Measurements from ENCODE around the gene PARD3B. TPM values are rescaled to one million over a fixed set of nuclear protein-coding genes. Genes with fewer than 3 reads are reported as not detected.

The PARD3B gene
- total RNA-seq, 1 experiment from 2014 or later = 6.4 TPM

- Histone ChIP-seq H3K4ac (ENCODE audit: low read depth, low read length) (no peak overlapping the region), H3K79me1 (ENCODE audit: insufficient read depth, low read depth, low read length, poor library complexity, severe bottlenecking) (no peaks in the 10 kb centered on the region), H2BK20ac (ENCODE audit: low read depth, low read length, poor library complexity, severe bottlenecking) (no peak overlapping the region), H4K8ac (replicated peaks; ENCODE audit: insufficient read length, low read depth, low read length) (no peak overlapping the region), H2BK12ac (ENCODE audit: insufficient read length, low read depth, low read length) (no peak overlapping the region), H3K79me2 (ENCODE audit: insufficient read depth, low read length) (no peaks in the 10 kb centered on the region), H3K56ac (ENCODE audit: insufficient read length, low read depth, low read length) (no peak overlapping the region), H4K5ac (ENCODE audit: insufficient read length, low read depth, low read length) (no peak overlapping the region), H3K4me2 (ENCODE audit: insufficient read depth, insufficient read length, low read length) (no peak overlapping the region), H3K14ac (ENCODE audit: insufficient read depth, low read length) (no peak overlapping the region), H3K23me2 (ENCODE audit: insufficient read length, low read depth, low read length, poor library complexity, severe bottlenecking) (no peaks in the 10 kb centered on the region), H3K27me3 (ENCODE audit: insufficient read depth, low read length) (no peaks in the 10 kb centered on the region), H2BK15ac (ENCODE audit: low read depth, low read length) (no peak overlapping the region), H2AK5ac (ENCODE audit: insufficient read length, low read length) (no peak overlapping the region), H3T11ph (ENCODE audit: low read length) (no peak overlapping the region), H2BK120ac (ENCODE audit: low read depth, low read length, poor library complexity, severe bottlenecking) (no peak overlapping the region), H4K91ac (ENCODE audit: insufficient read length, low read depth, low read length) (no peak overlapping the region), H2AFZ (ENCODE audit: low read length) (no peak overlapping the region), H4K20me1 (ENCODE audit: control insufficient read depth, insufficient read depth, insufficient read length) (no peaks in the 10 kb centered on the region), H3K9me3 (ENCODE audit: control insufficient read depth, low read depth, low read length) (no peaks in the 10 kb centered on the region), H3K4me1 (ENCODE audit: insufficient read depth, low read length) (peaks cover 4% of the 10 kb centered on the region; the same call in 1 of the 2 replicates), H3K18ac (ENCODE audit: insufficient read length, low read depth, low read length) (no peak overlapping the region), H3K27ac (ENCODE audit: insufficient read length, low read depth, low read length) (no peak overlapping the region), H3K9ac (ENCODE audit: extremely low read depth, insufficient read length, low read length) (no peak overlapping the region), H2BK5ac (ENCODE audit: insufficient read length, low read length) (no peak overlapping the region), H3K23ac (ENCODE audit: insufficient read length, low read depth, low read length) (no peak overlapping the region)
- no peaks in the 10 kb centered on the region for H3K36me3 Mint-ChIP-seq (ENCODE audit: insufficient read depth in 1 of 3, low read depth in 3 of 3)
- no CpG with 5 or more reads among the region's 1 CpG for WGBS (ENCODE audit: extremely low coverage, insufficient read length, low lambda C conversion rate)
- no peaks in the 10 kb centered on the region for H3K9me3 Mint-ChIP-seq
- TF ChIP-seq CTCF (conservative IDR thresholded peaks at IDR 0.05) = no peak
- no peak for DNase-seq
- H3K27me3 Mint-ChIP-seq (ENCODE audit: low read depth) = no peaks in the 10 kb centered on the region
- H3K27ac Mint-ChIP-seq = peak overlapping the region; percentile 50 to 65 (median 65); a peak in 4 of 7 replicates
- H3K4me1 Mint-ChIP-seq = peaks cover 19 to 26% of the 10 kb centered on the region in 2 experiments
- H3K4me3 Mint-ChIP-seq = no peak overlapping the region
Observed at GRCh38 chr2:205069928-205070327, 524.7 kb downstream of the PARD3B start.

All from H9 (cell line).